GM12864 (cell line): ENCODE results near the gene FAM72B.
"Not testable (repeated sequence)": the region's sequence is repeated elsewhere in the genome, so short reads cannot be mapped to it uniquely, and the experiment has no call there.

Source experiments
- DNase-seq: peaks from one replicate; pipeline ENCODE4 v3.0.0-alpha.2; 2011; ENCODE audit warnings: low read depth
- H3K4me3 ChIP-seq: 2 replicates; pipeline ENCODE4 v1.5.1; 2011; ENCODE audit warnings: mild to moderate bottlenecking, low read depth, low read length, control low read depth

FAM72B gene

DNA sequence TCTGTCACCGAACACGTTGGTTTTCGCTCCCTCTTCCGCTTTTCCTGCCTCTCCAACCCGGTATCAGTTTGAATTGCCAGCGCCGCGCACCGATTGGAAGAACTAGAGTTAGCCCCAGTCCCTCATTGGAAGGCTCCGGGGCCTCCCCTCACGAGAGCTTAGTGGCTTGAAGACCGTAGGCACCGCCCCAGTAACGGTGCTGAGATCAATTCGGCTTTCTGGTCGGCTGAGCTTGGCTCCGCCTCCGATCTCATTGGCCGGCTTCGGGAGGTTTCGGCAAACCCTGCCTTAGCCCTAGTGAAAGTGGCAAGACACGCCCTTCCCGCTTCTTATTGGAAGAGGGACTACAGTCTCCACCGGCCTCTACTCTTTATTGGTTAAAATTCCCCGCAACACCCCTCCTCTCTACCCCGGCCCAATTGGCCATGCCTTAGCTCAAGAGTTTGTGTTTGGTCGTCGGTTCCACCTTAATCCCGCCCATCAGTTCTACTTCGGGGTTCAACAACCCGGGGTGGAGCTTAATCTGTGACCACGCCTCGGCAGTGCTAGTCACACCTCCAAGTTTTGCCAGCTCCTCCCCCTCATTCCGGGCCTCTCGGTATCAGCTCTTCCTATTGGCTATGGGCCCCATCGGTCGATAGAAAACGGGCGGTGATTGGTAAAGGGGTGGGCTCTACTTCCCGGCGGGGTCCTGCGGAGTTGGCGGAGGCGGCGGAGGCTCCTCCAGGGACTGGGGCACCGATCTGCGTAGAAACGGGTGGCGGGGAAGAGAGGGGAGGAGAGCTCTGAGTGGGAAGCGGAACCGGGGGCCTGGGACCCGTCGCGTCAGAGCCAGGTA is at the start of gene FAM72B, which contains the start of gene SRGAP2C:
FAM72B (minus strand) TSS at position 51 of the 838 bp plus-strand sequence. CDS start 851 bp downstream, outside the sequence.
SRGAP2C (plus strand) TSS at position 686 of the 838 bp plus-strand sequence. CDS start 2,472 bp downstream, outside the sequence.
- DNase-seq = peak; percentile 97
- H3K4me3 ChIP-seq = peak within 1 kb of the TSS; percentile 57

DNA sequence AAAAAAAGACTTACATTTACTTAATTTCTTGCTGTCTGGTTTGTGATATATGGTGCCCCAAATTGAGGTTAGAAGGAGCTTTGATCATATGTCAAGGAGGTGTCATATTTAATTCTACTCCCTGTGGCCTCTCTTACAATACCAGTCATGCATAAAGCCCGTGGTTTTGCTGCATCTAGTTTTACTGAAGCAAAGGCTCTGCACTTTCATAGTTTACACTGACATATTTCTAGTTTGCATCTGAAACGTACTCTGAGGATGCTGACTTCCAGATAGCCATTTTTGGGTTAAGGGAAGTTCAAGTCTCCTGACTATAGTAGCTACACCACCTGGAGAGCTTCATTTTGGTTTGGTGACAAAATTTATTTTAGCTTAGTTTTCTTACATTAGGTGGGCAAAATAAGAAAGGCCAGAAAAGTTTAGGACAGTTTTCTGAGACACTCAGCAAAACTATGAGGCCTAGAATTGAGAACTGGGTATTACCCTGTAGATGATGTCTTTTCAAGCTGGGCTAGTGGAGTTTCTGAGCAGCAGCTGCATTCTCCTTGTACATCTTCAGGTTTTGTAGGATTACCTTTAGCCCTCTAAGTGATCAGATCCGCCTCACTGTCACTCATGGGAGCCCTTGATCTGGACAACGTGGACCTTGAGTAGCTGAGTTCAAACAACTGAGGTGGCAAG is 48.4 kb upstream of the FAM72B start:
- DNase-seq, H3K4me3 ChIP-seq: not testable (repeated sequence)

DNA sequence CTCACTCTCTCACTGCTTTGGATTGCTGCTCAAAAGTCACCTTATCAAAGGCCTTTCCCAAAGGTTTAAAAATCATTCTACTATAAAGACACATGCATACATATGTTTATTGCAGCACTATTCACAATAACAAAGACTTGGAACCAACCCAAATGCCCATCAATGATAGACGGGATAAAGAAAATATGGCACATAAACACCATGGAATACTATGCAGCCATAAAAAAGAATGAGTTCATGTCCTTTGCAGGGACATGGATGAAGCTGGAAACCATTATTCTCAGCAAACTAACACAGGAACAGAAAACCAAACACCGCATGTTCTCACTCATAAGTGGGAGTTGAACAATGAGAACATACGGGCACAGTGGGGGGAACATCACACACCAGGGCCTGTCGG is 46.5 kb upstream of the FAM72B start:
- not testable (repeated sequence) for DNase-seq, H3K4me3 ChIP-seq

DNA sequence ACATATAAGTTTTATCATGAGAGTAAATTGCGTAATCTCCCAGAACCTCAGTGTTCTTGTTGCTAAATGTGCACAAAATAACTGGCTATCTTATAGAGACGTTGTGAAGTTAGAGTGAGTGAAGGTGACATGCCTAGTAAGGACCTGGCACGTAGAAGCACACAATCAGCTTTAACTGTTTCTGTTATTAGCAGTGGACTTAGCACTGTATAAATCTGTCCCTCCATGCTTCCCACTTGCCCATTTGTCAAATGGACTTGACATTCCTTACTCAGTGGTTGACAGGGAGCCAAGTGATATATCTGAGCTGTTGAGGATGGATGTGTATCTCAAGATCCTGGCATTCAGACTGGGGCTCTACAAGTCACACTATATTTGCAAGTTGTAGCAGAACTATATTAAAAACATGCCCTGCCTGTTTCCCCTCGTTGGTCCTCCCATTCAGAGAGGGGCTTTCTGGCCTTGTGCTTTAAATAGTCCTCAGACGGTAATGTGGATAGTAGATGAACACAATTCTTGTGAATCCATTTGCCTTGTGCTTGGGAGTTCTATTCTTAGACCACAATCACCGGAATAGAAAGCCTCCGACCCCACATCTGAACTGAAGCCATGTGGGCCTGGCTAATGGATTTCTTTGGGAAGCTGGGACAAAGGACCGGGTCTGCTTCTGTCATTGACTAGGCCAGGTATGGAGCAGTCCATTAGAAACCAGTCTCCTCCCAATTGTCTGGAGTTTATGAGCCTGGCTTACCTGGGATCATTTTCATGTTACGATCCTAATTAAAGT is 43.6 kb upstream of the FAM72B start:
- not testable (repeated sequence) for DNase-seq, H3K4me3 ChIP-seq

DNA sequence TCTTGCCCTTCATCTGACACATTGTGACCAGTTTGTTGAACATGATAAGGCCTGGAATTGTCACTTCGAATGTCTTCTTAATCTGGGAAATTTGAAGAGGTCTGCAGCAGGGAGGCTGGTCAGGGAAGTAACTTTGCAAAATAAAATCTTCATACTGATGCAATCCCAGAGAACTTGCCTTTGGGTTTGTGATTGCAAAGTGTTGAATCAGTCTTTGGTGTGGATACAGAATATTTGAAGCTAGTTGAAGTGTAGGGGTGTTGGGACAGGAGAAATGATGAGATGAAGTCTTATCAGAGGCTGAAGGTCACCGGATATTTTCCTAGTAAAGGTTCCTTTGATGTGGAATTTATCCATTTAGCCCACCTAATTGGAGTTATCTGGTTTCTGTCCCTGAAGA is 42.8 kb upstream of the FAM72B start:
- not testable (repeated sequence) for DNase-seq, H3K4me3 ChIP-seq

DNA sequence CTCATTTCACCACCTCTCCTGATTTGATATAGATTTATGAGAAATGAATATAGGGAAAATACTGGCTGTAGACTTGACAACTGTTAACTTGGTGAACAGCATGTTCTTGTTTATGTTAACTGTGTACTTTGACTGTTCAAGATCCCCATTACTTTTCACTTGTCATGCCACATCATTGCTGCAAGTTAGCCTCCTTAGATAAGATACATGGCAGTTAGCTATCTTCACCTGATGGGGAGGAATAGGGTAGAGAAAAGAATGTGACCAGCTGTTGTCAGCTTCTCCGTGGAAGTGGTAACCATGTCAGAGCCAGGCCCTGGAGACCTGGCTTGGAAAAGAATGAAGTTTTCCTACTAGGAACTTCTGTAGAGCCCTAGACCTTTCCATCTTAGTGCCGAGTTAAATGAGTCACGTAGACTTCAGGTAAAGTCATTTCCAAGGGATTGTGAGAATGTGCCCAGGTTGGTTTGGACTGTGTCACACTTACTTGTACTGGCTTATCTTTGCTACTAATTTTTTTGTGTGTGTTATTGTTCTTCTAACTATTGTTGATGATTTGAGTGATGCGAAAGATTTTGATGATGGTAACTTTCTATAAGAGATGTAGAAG is 42.3 kb upstream of the FAM72B start:
- H3K4me3 ChIP-seq, DNase-seq: not testable (repeated sequence)

DNA sequence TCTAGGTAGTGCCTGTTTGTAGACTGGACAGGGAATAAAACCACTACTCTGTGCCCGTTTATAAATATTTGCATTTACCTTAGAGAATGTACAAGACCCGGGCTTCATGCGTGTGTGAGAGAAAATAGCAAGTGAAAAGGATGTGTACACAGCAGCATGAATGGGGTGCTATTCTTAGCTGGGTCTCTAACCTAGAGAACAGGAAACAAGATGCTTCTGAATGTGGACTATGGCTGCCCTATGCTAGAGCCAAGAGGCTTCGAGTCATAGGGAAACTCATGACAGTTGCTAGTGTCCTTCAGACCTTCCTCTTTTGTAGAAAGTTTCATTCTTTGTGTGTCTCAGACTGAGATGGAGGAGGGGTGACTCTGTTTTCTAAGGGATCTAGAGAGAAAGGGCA is 40.6 kb upstream of the FAM72B start:
- H3K4me3 ChIP-seq, DNase-seq: not testable (repeated sequence)

DNA sequence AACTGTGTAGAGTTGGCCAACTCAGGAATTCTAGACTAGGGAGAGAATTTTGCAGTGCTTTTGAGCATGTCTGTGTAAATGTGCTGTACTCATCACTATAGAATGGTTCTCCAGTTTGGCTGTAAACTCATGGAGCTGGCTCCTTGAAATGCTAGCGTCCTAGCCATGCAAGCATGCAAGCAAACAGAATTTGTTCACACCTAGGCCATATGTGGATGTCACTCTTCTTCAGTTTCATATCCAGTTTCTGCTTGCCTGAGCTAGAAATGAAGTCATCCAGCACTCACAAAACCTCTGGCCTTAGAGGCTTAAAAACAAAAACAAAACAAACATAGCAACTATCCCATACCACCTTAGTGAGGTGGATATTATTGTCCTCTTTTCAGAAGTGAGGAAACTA is 37.6 kb upstream of the FAM72B start:
- H3K4me3 ChIP-seq = not testable (repeated sequence)
- DNase-seq = peak; percentile 2

DNA sequence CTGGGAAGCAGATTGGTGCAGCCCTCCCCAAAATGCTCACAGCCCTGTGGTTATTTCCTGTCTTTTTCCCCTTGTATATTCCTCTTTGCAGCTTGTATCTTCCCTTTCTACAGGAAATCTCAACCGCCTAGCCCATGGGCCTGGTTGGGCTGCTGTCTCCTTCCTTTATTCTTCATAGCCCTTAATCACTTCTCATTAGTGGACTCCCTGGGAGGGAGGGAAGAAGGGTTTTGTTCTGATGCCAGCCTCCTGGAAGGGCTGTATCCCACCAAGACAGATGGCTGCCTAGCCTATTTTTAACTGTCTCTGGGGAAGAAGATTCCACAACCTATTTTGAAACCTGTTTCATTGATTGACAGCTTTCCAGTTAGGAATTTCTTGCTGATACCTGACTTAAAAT is 32.5 kb upstream of the FAM72B start:
- DNase-seq, H3K4me3 ChIP-seq: not testable (repeated sequence)

DNA sequence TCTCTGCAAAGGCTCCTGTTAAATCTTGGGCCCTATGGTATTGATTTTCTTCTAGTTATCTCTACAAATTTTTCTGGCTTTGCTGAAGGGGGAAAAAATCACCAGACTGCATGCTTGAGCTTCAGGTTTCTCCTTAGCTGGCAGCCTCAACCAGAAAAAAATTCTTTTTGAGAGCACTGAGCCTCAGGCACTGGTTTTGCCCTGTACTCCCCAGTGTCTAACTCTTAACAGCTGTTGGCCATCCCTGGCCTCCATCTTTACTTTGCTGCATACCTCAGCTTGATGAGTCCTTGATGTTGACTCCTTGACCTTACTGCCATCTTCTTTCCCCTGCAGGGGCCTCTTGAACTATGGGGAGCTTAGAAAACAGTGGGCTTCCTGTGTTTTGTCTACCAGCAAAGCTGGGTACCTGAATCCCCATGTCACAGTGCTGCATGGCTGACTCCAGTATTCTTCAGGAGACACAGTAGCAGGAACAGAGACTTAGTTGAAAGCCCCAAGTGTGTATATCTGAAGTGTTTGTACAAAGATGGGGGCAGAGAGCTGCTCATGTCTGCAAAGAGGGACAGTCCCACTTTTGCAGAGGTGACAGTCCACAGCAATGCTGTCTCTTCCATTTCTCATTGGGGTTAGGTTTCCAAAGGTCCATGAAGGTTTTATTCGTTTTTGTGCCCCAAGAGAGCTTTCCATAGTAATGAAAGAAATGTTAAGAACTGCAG is 31.7 kb upstream of the FAM72B start:
- H3K4me3 ChIP-seq, DNase-seq: not testable (repeated sequence)

DNA sequence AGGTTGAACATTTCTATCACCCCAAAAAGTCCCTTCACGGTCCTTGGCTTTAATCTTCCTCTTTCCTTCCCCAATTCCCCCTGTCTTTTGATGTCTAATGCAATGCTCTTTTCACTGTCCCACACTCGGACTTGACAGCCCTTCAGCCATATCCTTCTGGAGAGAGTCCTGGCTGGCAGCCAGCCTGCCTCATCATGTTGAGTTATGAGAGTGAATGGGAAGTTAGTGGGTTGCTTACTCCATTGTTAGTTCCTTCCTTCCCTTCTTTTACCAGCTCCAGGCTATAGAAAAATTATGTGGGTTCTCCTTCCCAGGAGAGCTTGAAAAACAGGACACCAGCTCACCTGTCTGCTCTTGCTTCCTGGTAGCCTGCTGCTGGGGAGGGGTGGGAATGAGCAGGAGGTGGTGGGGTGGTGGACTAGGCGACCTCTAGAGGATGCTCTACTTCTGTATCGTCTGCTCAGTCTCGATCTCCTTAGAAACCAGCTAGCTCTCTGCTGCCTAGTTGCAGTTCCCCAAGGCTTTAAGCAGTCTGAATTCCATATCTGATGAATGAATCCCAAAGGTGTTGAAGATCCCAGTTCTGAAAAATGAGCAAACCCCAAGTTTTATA is 30.5 kb upstream of the FAM72B start:
- not testable (repeated sequence) for DNase-seq, H3K4me3 ChIP-seq

DNA sequence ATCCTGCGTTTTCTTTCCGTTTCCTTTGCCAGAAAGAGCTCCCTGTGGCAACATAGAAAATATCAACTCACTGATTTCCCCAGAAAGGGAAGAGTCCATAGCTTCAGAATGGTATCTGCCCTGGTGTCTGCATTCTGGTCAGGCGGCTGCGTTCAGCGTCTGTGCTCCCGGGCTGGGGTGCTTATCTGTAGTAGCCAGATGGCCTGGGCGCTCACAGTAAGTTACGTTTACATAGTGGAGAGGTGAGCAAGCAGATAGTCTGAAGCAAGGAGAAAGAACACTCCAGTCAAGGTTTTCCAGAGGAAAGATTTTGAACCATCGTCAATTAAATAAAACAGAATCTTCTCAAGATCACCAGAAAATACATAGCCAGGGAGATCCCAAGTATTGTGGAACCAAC is 29.4 kb upstream of the FAM72B start:
- not testable (repeated sequence) for DNase-seq, H3K4me3 ChIP-seq

DNA sequence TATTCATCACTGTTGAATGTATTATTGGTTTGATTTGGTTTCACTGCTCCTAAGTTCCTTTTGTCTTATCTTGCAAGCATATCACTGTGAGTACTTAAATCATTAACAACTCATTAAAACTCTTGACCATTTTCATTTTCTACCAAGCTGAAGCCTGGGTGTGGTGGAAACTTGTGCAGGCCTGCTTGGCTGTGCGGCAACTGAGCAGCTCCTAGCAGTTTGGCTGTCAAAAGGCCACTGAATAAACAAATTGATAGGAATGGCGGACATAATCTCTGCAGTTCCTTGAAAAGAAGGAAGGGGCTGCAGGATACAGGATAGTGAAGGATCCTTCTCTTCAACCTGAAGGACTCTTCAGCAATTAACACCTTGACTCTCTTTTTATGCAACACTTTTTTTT is 26.6 kb upstream of the FAM72B start:
- DNase-seq, H3K4me3 ChIP-seq: not testable (repeated sequence)

DNA sequence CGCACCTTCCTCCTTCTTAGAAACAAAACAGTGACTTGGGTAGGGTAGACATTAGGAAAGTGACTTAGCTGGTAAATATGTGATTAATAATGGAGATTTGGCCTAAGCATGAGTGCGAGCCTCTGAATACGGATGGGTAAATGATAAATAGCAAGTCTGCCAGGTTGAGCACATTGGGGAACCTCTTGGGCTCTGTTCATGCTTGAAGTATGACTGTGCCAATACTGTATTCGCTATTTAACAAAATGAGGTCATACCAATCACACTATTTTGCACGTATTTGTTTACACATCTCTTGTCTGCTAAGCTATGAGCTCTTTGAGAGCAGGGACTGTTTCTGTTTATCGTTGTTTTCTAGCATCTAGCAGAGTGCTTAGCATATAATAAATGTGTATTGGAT is 24.2 kb upstream of the FAM72B start:
- H3K4me3 ChIP-seq, DNase-seq: not testable (repeated sequence)

DNA sequence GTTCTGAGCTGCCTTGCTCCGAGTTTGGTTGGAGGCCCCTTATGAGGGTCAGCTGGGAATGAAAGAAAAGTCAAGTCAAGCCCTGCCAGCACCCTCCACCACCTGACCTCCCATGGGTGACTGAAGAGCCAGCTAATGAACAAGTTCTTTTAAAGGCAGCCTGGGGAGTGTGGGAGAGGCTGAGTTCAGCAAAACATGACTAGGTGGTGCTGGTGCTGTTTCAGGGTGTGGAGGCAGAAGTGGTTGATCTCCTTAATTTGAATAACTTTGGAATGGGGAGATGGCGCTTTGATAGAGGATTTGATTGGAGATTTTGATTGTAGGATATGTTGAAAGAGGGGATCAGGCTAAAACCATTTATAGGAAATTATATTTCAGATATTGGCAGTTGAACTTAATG is 23.2 kb upstream of the FAM72B start:
- DNase-seq, H3K4me3 ChIP-seq: not testable (repeated sequence)

DNA sequence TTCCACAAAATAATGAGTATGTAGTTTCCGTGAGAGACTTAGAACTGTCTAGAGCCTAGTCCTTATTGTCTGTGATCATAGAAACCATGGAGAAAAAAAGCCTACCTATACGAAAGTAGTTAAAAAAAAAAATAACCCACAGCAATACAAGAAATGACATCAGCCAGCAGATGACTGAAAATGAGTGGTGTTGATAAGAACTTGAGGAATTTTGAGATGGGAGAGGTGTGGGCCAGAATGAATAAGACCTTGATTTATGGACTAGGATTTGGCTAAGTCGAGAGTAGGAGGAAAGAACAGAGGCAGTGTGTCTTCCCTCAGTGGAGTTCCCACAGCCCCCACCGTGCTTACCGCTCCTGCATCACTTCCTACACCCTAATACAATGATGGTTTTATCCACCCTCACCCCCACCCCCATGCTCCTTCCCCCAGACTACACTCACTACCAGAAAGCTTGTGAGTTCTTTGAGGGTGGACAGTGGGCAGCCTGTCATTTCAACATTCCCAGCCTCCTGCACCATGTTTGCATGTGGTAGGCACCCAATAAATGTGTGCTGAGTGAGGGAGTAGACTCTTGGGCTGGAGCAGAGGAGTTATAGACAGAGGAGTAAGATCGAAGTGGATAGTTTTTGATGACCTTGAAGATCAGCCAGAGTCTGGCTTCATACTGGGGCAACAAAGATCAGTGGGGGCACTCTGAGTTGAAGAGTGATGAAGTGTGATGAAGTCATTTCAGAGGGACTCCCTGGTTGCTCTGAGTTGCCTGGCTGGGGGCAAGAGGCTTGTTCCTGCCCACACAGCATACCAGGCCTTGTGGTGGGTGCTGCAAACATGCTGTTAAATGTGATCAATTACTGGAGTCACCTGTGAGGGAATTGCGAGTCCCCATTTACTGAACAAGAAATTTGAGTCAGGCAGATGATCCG is 21.9 kb upstream of the FAM72B start:
- not testable (repeated sequence) for DNase-seq, H3K4me3 ChIP-seq

DNA sequence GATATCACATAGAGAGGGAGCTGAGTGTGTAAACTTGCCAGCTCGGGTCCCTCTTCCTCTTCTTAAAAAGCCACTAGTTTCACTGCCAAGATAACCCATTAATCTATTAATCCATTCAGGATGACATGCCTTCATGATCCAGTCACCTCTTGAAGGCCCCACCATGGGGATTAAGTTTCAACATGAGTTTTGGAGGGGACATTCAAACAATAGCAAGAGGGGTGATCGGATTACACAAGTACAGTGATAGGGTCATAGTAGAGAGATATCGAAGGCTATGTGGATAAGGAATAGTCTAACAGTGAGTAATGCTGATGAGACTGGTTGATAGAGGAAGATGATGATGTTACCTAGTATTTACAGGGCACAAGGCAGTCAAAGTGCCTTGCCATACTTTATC is 18.8 kb upstream of the FAM72B start:
- H3K4me3 ChIP-seq, DNase-seq: not testable (repeated sequence)
